Activated CD4-positive, alpha-beta T cell treated with anti-CD3 and anti-CD28 coated beads for 36 hours (primary cell): ENCODE results near the gene PLA2G4A. TPM values are rescaled to one million over a fixed set of nuclear protein-coding genes. Genes with fewer than 3 reads are reported as not detected.

Source experiments
- ATAC-seq: fragments of 200-7000 bp; cut with Tn5 transposase; one replicate; pipeline ENCODE4 v1.10.0; 2021; ENCODE audit warnings: mild to moderate bottlenecking, moderate library complexity
- CTCF ChIA-PET: fragments of 350-600 bp; sonication (Branson Sonifier 250); formaldehyde crosslinking; loops from one replicate; lab custom pipeline; 2021; ENCODE audit warnings: antibody characterized with exemption; lab: Charles Lee
- POLR2A ChIA-PET: fragments of 350-600 bp; sonication (Branson Sonifier 250); formaldehyde crosslinking; loops from one replicate; lab custom pipeline; 2021; ENCODE audit warnings: antibody characterized with exemption, inconsistent platforms; lab: Charles Lee
- DNase-seq: peaks from one replicate; pipeline ENCODE4 v3.0.0-alpha.2; 2020
- H3K27ac Mint-ChIP-seq: one replicate; pipeline ENCODE4 v1.8.0; 2021; ENCODE audit warnings: mixed read lengths
- H3K27me3 Mint-ChIP-seq: one replicate; pipeline ENCODE4 v1.8.0; 2021; ENCODE audit warnings: mixed read lengths
- H3K36me3 Mint-ChIP-seq: one replicate; pipeline ENCODE4 v1.8.0; 2021; ENCODE audit warnings: low read depth, mixed read lengths
- H3K4me1 Mint-ChIP-seq: one replicate; pipeline ENCODE4 v1.8.0; 2021; ENCODE audit warnings: mixed read lengths
- H3K4me3 Mint-ChIP-seq: one replicate; pipeline ENCODE4 v1.8.0; 2021; ENCODE audit warnings: mild to moderate bottlenecking, moderate library complexity, mixed read lengths
- H3K9me3 Mint-ChIP-seq: one replicate; pipeline ENCODE4 v1.8.0; 2021; ENCODE audit warnings: low read depth, mixed read lengths
- intact Hi-C, 2 experiments: fragments of 100-400 bp; cut with DNase I in 1 of 2; cut with micrococcal nuclease in 1 of 2; formaldehyde crosslinking; loops; one replicate each; pipeline versions ENCODE4 v1.14.2 to v1.15.1; 2022 to 2024; cut with DNase I, micrococcal nuclease
- total RNA-seq, 2 experiments: library from RNA; stranded (reverse); gene quantifications; one replicate each; pipeline ENCODE4 v1.2.3, GENCODE V29; 2021

Gene PLA2G4A
- total RNA-seq, 2 experiments from 2014 or later, result 0.53 to 0.62 TPM

DNA sequence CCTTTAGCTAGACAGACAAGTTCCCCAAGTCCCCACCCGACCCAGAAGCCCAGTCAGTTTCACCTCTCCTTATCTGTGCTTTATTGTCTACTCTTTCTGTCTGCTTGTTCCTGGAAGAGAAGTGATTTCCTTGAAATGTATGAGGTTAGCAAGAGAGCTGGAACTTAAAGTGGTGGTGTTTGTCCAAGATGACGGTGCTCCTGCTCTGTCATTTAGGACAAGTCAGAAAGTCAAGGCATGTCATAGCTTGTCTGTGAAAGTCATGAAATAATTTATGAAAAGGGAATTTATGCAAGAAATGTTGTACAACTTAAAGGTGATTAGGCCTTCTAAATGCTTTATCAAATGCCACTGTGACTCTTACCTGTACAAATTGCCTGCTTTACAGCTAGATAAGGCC lies 178.1 kb downstream of the PLA2G4A start:
- H3K36me3 Mint-ChIP-seq, result no peaks in the 10 kb centered on the region
- H3K9me3 Mint-ChIP-seq, result peaks cover 5% of the 10 kb centered on the region
- H3K4me3 Mint-ChIP-seq, result no peak overlapping the region
- POLR2A ChIA-PET, result no interaction called here
- no peak for DNase-seq
- H3K27me3 Mint-ChIP-seq, result peaks cover 2% of the 10 kb centered on the region
- no peaks in the 10 kb centered on the region for H3K4me1 Mint-ChIP-seq
- no peak for ATAC-seq
- CTCF ChIA-PET, result no interaction called here
- intact Hi-C loops, result no loop called here
- no peak overlapping the region for H3K27ac Mint-ChIP-seq

DNA sequence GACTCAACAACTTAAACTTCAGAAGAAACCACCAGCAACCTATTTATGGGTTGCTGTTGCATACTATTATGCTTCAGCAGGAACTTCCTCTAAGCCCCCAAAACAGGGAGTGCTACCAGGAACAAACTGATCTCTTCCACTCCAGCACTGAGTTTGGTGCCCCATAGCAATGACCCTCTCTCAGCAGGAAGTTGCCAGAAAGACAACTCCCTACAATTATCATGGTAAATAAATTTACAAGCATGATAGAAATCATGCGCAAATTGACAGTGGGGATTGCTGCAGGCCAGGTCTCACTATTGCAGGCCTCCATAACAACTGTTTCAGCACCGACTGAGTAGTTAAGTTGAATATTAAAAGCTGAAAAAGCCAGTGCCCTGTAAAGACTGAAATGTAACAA lies 180.6 kb downstream of the PLA2G4A start:
- ChIA-PET CTCF (no interaction called here), POLR2A (no interaction called here)
- Mint-ChIP-seq H3K36me3 (no peaks in the 10 kb centered on the region), H3K4me1 (no peaks in the 10 kb centered on the region), H3K27ac (no peak overlapping the region), H3K27me3 (peaks cover 2% of the 10 kb centered on the region), H3K9me3 (peaks cover 5% of the 10 kb centered on the region), H3K4me3 (no peak overlapping the region)
- no peak for DNase-seq
- intact Hi-C loops, result no loop called here
- ATAC-seq, result no peak

GRCh38 chr1:187010571-187011309 lies 182.0 kb downstream of the PLA2G4A start:
- DNase-seq, result no peak
- intact Hi-C loops, result no loop called here
- no peaks in the 10 kb centered on the region for H3K36me3 Mint-ChIP-seq
- no peak for ATAC-seq
- H3K4me3 Mint-ChIP-seq, result no peak overlapping the region
- POLR2A ChIA-PET, result no interaction called here
- H3K27ac Mint-ChIP-seq, result no peak overlapping the region
- peaks cover 2% of the 10 kb centered on the region for H3K27me3 Mint-ChIP-seq
- H3K9me3 Mint-ChIP-seq, result peaks cover 5% of the 10 kb centered on the region
- H3K4me1 Mint-ChIP-seq, result no peaks in the 10 kb centered on the region
- CTCF ChIA-PET, result interaction anchor here (1.0 kb wide), 1 partner anchor 22 kb away, joined by 4 read pairs; no protein-coding TSS in a partner anchor

DNA sequence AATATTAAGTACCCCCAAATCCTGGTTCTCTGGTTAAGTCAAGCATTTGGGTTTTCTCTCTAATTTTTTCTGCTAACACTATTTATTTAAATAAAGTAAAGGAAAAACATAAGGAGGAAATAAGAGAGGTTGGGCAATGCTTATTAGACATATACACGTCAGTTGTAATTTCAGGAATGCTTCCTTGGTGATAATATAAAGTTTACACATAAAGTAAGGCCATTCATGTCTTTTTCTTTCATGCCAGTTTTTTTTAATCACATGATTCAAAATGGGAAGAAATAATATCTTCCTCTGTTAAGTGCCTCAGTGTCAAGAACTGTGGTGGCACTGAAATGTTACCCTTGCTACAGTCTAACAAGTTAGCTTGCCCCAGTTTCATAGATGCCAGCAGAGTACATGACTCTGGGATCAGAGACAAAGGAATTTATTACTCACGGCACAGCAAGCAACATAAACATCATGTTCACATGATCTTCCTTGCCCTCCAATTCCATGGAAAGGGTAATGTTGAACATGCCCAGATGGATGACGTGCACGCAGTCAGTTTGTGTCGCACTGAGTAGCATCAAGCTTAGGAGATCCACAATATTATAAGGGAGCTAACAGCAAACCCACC lies 184.9 kb downstream of the PLA2G4A start:
- no peaks in the 10 kb centered on the region for H3K36me3 Mint-ChIP-seq
- no peak overlapping the region for H3K27ac Mint-ChIP-seq
- ChIA-PET POLR2A (interaction anchor here (0.5 kb wide), 1 partner anchor 396 kb away, joined by 3 read pairs; no protein-coding TSS in a partner anchor), CTCF (no interaction called here)
- H3K4me3 Mint-ChIP-seq, result no peak overlapping the region
- no peaks in the 10 kb centered on the region for H3K4me1 Mint-ChIP-seq
- ATAC-seq (no peak), DNase-seq (no peak)
- no peaks in the 10 kb centered on the region for H3K27me3 Mint-ChIP-seq
- intact Hi-C loops, result no loop called here
- H3K9me3 Mint-ChIP-seq, result no peaks in the 10 kb centered on the region

DNA sequence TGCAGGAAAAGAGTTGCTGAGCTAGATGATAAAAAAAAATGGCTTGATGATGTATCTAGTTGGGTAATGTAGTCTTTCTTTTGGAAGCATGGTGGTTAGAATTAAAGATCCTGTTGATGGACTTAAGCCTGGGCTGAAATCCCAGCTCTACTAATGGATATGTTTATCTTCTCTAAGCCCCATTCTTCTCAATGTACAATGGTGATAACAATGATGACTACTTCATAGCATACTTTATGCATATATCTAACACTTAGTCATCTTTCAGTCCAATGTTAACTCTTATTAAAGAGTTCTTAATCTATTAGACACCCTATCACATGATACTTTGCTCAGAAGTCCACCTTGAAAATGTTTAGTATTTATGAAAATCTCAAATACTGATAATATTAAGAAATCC lies 189.5 kb downstream of the PLA2G4A start:
- CTCF ChIA-PET, result no interaction called here
- DNase-seq (no peak), ATAC-seq (no peak)
- no peak overlapping the region for H3K4me3 Mint-ChIP-seq
- intact Hi-C loops, result no loop called here
- H3K27ac Mint-ChIP-seq, result no peak overlapping the region
- no peaks in the 10 kb centered on the region for H3K27me3 Mint-ChIP-seq
- H3K36me3 Mint-ChIP-seq, result no peaks in the 10 kb centered on the region
- POLR2A ChIA-PET, result no interaction called here
- no peaks in the 10 kb centered on the region for H3K4me1 Mint-ChIP-seq
- H3K9me3 Mint-ChIP-seq, result no peaks in the 10 kb centered on the region

DNA sequence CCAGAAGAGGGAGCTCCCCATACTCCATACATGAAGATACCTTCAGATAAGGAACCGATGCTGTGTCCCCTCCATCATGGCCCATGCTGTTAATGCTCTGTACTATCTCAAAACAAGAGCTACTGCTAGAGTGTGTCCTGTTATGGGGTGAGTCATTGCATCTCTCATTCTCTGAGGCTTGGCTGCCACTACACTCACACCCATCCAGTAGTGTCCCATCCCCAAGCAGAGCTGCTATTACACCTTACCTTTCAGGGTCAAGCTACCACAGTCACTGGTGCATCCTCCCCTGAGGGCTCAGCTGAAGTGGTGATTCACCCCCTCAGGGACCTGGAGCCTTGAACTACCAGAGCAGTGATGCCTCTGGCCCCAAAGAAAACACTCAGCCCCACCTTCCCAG lies 198.5 kb downstream of the PLA2G4A start:
- CTCF ChIA-PET, result no interaction called here
- no peaks in the 10 kb centered on the region for H3K36me3 Mint-ChIP-seq
- intact Hi-C loops, result no loop called here

DNA sequence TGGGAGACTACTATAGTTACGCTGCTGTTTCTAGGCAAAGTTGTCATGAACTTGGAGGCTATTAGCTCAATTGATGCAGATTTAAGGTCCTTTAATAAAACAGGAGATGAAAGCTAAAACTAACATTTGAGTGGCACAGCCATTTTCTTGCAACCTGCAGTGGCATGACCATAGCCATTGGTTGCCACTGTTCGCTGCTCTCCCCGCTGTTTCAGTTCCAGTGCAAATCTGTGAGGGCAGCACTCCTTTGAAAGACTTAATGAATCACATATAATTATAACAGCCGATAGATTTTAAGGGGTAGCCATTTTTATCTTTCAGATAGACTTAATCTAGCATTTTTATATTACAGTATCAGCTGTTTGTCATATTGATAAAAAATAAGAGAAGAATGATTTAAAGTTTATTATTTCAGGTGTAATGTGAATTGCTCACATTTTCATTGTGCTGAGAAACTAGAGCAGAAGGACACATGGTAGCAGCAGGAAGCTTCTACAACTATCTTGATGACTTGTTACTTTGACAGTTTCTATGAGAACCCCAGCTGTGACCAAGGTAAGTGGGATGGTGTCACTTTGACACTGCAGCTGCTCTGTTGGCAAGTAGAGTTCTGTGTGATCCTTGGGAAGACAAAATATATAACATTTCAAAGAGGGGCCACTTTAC lies 203.7 kb downstream of the PLA2G4A start:
- ChIA-PET CTCF (no interaction called here), POLR2A (no interaction called here)
- no peak for ATAC-seq
- H3K27ac Mint-ChIP-seq, result no peak overlapping the region
- H3K4me1 Mint-ChIP-seq, result no peaks in the 10 kb centered on the region
- intact Hi-C loops, result no loop called here
- peaks cover 8% of the 10 kb centered on the region for H3K9me3 Mint-ChIP-seq
- no peaks in the 10 kb centered on the region for H3K36me3 Mint-ChIP-seq
- H3K27me3 Mint-ChIP-seq, result no peaks in the 10 kb centered on the region
- no peak for DNase-seq
- H3K4me3 Mint-ChIP-seq, result no peak overlapping the region

More for the DNA sequence above, 198.5 kb downstream of the PLA2G4A start:
- no peaks in the 10 kb centered on the region for H3K4me1 Mint-ChIP-seq
- peaks cover 10% of the 10 kb centered on the region for H3K9me3 Mint-ChIP-seq
- no peak for DNase-seq
- ATAC-seq, result peak; percentile 16
- no peak overlapping the region for H3K27ac Mint-ChIP-seq
- H3K27me3 Mint-ChIP-seq, result no peaks in the 10 kb centered on the region
- no peak overlapping the region for H3K4me3 Mint-ChIP-seq
- POLR2A ChIA-PET, result no interaction called here

GRCh38 chr1:187032982-187033692 lies 204.4 kb downstream of the PLA2G4A start:
- Mint-ChIP-seq H3K4me1 (no peaks in the 10 kb centered on the region), H3K4me3 (no peak overlapping the region), H3K36me3 (no peaks in the 10 kb centered on the region), H3K27ac (no peak overlapping the region), H3K9me3 (peaks cover 8% of the 10 kb centered on the region), H3K27me3 (peaks cover 2% of the 10 kb centered on the region)
- POLR2A ChIA-PET, result no interaction called here
- intact Hi-C loops, result no loop called here
- ATAC-seq, result no peak
- no peak for DNase-seq
- CTCF ChIA-PET, result no interaction called here

GRCh38 chr1:187033693-187034390 lies 205.1 kb downstream of the PLA2G4A start:
- no peaks in the 10 kb centered on the region for H3K36me3 Mint-ChIP-seq
- H3K4me1 Mint-ChIP-seq, result no peaks in the 10 kb centered on the region
- H3K27me3 Mint-ChIP-seq, result peaks cover 2% of the 10 kb centered on the region
- DNase-seq (no peak), ATAC-seq (no peak)
- intact Hi-C loops, result no loop called here
- POLR2A ChIA-PET, result no interaction called here
- H3K4me3 Mint-ChIP-seq, result no peak overlapping the region
- CTCF ChIA-PET, result no interaction called here
- peaks cover 3% of the 10 kb centered on the region for H3K9me3 Mint-ChIP-seq
- no peak overlapping the region for H3K27ac Mint-ChIP-seq

- ATAC-seq (no peak), DNase-seq (no peak)
- Mint-ChIP-seq H3K36me3 (no peaks in the 10 kb centered on the region), H3K4me1 (no peaks in the 10 kb centered on the region), H3K27ac (no peak overlapping the region), H3K9me3 (peaks cover 3% of the 10 kb centered on the region), H3K27me3 (peaks cover 2% of the 10 kb centered on the region), H3K4me3 (no peak overlapping the region)
- CTCF ChIA-PET, result no interaction called here
- intact Hi-C loops, result no loop called here
- POLR2A ChIA-PET, result no interaction called here
Measured at GRCh38 chr1:187034501-187034900, 205.8 kb downstream of the PLA2G4A start.

- Mint-ChIP-seq H3K36me3 (no peaks in the 10 kb centered on the region), H3K4me1 (no peaks in the 10 kb centered on the region), H3K27me3 (peaks cover 4% of the 10 kb centered on the region), H3K4me3 (no peak overlapping the region), H3K27ac (no peak overlapping the region), H3K9me3 (peaks cover 3% of the 10 kb centered on the region)
- POLR2A ChIA-PET, result no interaction called here
- CTCF ChIA-PET, result no interaction called here
- intact Hi-C loops, result no loop called here
- ATAC-seq, result no peak
- no peak for DNase-seq
Measured at GRCh38 chr1:187037973-187038553, 209.3 kb downstream of the PLA2G4A start.
